Measurements from ENCODE around the gene ZFHX2.
"Not testable (repeated sequence)": the region's sequence is repeated elsewhere in the genome, so short reads cannot be mapped to it uniquely, and the experiment has no call there.

The ZFHX2 gene

DNA sequence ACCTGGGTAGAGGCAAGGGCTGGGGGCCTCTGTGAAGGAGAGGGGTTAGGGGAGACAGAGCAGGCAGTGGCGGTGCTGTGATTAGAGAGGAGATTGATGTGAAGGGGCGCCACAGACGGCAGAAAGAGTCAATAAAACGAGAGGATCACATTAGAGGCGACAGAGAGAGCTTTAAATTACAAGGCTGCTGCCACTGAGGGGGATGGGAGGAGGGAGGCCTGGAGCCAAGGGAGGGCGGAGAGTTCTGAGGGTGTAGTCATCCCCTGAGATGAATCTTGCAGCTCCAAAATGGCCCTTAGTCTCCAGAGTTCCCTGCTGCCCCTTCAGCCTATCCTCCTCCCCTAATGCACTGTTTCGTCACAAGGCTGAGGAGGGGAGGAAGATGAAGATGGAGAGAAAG lies 12.8 kb downstream of the ZFHX2 start:
- no peak for DNase-seq

DNA sequence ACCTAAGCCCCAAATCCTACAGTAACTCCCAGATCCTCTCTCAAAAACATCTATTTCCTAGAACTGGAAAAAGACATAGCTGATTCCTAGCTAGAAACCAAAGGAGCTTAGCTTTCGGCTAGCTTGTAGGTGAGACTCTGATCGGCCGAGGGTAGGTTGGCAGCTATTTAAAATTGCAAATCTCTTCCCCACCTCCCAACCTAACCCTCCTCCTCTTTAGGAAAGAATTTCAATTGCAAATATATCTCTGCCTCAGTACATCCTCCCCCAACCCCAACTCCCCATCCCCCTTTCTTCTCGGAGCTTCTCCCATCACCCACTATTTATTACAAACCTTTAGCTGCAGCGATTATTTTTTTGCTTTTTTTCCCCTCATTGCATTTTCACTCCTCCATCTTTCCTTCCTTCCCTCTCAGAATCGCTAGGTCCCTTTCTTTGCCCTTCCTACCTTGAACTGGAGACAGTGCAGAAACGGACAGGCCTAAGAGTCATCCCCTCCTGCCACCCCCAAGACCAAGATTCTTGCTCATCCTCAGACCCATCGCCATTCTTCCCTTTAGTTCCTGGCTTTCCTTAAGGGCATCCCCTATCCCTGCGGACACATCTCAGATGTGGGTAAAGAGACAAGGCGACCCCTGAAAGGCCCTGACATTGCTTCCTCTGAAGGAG lies 13.4 kb downstream of the ZFHX2 start:
- DNase-seq: no peak

DNA sequence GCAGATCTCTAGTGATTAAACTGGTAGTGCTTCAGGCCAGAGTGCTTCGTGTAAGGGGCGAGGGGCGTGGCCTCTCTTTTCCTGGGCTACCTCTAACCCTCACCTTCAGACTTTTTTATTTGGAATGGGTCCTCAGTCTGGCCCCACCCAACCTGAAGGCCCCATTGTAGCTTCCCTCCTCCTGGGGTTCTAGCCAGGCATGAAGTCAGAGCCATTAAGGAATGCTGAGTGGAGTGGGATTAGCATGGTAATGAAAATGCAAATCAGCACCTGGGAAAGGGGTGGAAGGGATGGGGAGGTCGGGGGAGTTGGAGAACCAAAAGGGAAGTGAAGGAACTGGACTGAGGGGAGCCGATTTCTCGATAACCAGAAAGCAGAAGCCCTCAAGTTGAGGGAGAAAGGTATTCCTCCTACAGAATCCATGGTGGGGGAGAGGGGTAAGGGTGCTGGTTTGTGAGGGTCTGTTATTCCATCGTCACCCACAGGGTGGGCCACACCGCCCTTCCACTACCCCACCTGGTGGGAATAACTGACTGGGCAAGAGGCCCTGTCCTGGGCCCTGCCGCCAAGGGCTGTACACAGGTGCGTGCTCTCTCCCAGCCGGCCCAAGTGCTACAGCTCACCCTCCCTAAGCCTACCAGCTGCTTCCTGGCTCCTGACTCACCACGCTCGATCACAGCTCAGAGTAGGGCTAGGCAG lies 14.1 kb downstream of the ZFHX2 start:
- peak; percentile 6 for DNase-seq

DNA sequence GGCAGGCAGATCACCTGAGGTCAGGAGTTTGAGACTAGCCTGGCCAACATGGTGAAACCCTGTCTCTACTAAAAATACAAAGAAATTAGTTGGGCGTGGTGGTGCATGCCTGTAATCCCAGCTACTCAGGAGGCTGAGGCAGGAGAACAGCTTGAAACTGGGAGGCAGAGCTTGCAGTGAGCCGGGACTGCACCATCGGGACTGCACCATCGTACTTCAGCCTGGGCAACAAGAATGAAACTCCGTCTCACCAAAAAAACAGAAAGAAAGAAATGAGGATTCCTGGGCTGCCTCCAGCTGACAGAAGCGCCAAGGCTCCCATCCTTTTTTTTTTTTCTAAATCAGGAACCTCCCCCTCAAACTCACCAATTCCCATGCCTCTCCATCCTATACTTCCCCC lies 14.7 kb downstream of the ZFHX2 start:
- not testable (repeated sequence) for DNase-seq

DNA sequence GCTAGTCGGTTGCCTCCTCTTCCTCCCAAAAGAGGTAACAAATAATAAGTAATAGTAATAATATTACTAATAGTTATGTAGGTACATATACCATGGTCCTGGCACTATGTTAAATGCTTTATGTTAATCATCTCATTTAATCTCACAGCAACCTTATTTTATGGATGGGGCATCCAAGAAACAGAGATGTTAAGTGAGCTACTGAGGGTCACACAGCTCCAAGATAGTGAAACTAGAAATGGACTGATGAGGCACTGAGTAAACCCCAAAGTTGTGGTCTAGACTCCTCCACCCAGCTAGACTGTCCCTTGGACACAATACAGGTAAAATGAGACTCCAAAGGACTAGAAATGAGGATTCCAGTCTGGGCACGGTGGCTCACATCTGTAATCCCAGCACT lies 15.1 kb downstream of the ZFHX2 start:
- DNase-seq: no peak

DNA sequence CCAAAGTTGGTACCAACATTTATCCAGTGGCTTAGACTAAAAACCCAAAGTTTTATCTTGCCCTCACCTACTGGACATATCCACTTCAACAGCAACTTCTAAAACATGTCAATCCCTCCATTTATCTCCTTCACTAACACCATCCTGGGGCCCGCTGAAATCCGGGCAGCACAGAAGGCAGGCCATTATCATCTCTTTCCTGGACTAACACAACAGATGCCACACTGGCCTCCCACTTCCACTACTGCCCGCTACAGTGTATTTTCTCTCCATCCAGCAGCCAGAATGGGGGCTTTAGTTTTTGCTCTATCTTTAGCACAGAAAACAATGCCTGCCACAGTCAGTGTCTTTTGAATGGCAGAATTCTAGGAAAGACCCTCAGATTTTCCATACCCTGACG lies 15.6 kb downstream of the ZFHX2 start:
- DNase-seq: no peak

DNA sequence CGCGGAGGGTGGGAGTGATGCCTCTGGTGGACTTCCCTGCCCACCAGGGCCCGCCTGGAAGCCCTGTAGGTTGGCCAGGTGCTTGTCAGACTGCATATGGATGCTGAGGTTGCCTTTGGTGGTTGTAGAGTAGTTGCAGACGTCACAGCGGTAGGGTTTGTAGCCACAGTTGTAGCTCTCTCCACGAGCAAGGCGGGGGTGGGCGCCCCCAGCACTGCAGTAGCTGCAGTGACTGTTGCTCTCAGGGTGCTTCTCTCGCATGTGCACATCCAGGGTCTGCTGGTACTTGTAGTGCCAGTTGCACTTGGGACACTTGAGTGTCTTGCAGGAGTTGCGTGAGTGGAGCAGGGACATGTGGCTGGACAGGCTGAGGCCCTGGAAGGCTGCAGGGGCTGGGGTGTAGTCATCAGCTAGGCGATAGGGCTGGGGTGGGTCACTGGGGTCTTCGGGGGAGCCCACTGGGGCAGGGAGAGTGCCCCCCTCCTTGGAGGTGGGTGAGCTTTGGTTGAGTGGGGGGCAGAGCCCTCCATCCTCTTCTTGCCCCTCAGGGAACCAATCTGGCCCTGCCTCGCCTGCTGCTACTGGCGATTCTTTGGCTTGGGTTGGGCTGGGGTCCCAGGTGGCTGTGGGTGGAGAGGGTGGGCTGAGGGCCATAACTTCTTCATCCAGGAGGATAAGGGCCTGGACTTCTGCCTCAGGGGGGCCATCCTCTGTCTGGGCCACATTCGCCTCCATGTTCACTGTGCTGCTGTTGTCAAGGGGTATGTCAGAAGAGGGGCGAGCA lies 17.7 kb downstream of the ZFHX2 start:
- DNase-seq: no peak

DNA sequence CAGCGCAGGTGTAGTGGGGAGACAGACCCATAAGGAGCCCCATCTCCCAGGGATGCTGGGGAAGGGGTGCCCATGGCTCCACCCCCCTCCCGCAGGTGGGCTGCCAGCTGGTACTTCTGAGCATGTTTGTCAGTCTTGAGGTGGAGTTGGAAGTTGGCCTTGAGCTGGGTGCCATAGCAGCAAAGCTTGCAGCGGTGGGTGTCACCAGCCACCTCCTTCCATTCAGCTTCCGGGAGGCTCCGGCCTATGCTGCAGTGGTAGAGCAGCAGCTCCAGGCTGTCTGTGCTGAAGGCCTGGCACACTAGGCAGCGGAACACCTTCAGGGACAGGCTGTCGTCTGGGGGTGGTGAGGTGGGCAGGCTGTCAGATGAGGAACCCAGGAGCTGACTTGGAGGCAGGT lies 18.9 kb downstream of the ZFHX2 start:
- no peak for DNase-seq

DNA sequence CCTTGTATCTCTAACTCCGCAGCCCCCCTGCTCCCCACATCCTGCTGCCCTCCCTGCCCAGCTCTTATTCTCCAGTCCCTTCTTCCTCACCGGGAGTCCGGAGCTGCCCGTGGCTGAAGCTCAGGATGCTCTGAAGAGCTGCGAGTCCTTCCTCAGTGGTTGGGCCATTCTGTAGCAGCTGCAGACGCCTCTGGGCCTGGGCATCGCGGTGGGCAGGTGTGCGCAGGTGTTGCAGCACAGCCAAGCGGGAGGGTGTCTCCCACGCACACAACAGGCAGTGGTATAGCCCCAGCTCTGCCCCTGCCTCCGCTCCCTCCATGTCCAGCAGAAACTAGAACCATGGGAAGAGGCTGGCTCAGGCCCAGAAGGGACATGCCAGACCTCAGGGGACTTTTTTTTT lies 20.2 kb downstream of the ZFHX2 start:
- DNase-seq: no peak

DNA sequence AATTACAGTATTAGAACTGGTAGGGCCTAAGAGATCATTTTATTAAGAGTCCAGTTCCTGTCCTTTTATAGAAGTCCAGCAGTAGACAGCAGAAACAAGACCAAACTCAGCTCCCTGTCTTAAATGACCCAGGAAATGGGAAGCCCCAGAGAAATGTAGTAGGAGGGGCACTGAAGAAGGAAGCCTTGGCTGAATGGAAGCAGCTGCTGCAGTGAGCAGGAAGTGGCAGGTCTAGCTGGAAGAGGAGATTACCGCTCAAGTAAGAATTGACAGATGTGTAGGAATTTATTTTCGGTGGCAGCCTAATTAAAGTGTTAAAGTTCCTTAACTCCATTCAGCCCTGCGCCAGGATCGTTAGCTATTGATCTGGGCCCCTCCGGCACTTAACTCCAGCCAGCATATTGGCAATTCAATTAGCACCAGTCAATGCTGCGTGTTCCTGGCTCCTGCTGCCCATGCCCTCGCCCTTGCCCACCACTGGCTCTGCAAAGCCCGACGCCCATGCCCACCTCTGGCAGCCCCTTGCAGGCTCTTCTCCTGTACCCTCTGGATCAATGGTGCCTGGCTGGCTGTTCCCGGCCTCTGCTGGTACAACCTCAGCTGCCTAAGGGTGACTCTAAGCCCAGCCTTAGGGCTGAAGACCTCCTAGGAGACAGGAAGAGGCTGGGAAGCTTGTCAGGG lies 21.1 kb downstream of the ZFHX2 start:
- DNase-seq: no peak

DNA sequence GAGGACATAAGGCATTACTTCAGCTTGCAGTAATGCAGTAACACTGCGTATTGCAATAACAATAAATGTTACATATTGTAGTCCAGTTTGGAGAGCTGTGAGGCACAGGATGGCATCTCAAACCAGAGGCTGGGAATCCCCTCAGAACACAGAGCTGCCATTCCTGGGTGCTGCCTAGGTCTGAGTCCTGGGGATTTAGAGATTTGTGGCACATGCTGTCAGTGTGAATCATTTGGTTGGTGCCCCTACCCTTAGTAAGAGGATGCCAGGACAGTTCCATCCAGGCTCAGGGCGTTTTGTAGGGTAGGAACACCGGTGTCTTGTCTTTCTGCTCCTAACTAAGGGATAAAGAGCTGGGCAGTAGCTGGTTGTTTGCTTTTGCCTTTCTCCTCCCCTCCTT lies 22.5 kb downstream of the ZFHX2 start:
- no peak for DNase-seq

DNA sequence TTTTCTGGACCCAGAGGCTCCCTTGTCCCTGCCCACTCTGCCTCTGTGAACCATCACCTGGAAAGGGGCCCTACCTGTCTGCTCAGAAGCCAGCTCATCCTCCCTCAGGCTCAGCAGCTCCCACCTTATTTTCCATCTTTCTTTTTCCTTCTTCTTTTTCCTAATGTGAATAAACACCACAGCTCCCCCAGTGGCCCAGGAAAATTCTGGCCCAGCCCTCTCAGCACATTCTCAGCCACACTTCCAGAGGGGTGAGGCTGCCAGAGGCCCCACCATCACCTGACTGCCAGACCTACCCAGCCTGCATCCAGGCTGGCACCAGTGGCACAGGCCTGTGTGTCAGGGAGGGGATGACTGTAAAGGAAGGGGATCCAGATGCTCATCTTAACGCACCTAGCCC lies 23.0 kb downstream of the ZFHX2 start:
- DNase-seq: no peak

DNA sequence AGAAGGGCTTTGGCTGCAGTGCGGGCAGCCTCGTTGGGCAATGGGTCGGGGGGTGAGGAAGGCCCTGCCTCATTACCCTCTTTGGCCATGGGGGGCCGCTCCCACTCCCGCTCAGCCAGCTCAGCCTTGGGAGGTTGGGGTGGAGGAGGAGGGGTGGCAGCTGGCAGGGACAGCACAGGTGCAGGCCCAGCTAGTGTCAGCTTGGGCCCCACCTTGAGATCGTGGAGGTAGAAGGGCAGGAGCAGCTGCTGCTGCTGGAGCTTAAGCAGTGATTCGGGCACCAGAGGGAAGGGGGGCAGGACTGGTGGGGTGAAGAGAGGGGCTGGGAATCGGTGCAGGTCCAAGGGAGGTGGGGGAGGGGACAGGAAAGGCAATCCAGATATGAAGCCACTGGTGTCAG lies 26.0 kb downstream of the ZFHX2 start:
- DNase-seq: no peak

DNA sequence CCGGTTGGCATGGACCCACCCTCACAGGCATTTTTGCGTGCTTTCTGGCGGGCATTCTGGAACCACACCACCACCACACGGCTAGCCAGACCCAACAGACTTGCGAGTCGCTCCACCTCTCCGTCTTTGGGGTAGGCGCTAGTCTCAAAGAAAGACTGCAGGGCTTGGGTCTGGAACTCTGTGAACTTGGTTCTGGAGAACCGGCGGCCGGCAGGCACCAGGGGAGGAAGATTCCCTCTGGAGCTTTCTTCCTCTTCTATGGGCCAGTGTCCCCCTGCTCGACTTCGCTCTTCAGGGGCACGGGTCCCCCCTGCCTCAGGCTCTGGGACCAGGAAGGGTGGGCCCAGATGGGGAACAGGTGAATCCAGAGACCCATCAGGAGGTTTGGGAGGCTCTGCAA lies 26.6 kb downstream of the ZFHX2 start:
- DNase-seq: no peak

DNA sequence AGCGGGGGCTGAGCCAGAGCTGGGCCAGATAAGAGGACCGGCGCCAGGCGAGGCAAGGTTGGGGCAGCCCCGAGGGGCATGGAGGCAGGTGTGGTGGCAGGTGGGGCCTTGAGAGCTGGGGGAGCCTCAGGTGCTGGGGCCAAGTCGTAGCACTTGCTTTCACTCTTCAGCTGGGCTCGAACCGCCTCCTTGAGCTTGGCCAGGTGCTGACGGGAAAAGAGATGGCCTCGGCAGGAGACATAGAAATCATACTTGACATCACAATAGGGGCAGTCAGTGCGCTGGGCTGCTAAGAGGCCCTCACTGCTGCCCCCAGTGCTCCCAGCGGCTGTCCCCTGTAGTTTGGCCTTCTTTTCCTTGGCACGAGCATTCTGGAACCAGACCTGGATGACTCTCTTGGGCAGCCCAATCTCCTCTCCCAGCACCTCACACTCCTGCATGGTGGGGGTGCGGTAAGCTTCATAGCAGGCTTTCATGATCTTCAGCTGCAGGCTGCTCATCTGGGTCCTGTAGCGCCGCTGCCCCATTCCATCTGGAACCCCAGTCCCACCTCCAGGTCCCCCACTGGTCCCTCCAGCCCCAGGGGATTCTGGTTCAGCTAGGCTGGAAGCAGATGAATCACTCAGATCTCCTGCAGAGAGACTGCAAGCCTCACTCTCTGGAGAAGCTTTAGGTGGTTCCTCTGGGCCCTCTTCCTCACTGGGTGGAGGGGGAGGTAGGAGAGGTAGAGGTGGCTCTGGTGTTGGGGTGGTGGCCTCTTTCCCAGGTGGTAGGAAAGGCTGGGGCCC lies 28.1 kb downstream of the ZFHX2 start:
- DNase-seq: no peak

DNA sequence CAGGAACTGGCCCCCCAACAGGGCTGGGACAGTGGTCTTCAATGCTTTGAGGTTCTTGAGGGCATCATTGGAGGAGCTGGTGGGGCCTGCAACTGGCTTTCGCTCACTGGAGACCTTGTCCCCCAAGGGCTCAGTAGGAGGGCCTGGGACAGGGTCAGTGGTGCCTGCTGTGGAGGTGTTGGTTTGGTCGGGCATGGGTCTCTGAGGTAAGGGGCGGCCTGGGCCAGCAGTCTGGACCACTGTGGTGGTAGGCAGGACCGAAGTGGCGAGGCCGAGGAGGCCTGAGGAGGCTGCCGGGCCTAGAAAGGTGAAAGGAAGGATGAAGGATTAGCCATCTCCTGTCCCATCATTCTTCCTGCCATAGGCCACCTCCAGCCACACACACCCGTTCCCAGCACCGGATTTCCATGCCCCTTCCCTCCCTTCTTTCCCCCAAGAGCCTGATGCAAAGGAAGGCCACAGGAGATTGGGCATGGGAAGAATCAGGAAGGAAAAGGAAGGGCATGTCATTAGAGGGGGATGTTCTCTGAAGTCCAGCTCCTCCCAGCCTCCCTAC lies 28.8 kb downstream of the ZFHX2 start:
- no peak for DNase-seq

DNA sequence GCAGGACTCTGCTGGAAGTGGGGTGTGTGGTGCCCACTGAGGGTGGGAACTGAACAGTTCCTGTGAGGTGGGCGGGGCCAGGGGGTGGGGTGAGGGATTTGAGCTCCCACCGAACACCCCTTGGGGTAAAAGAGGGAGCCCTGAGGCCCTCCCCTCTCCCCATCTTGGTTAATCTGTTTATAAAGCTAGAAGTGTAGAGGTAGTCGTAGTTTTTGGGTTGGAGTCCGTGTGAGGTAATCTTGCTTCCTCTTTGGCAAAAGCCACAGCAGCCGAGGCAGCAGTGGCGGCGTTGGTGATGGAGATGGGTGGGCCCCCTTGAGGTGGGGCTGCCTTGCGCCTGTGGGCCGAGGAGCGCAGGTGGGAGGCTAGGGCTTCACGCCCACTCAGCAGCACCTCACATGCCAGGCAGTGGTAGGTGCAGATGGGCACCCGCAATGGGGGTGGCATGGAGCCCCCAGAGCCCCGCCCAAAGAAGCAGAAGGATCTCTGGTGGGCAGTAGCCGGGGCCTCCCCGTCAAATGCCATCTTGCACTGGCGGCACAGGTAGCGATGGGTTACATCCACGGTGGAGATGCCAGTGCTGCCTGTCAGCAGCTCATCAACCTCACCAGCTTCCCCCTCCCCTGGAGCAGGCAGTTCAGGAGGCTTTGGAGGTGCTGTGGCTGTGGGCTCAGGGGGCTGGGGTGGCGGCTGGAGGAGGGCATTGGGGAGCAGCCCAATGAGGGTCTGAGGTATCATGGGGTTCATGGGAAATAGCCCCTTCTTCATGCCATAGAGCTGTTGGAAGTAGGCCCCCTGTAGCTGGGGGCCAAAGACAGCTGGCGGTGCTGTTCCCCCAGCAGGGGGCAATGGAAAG lies 29.6 kb downstream of the ZFHX2 start:
- DNase-seq: no peak

DNA sequence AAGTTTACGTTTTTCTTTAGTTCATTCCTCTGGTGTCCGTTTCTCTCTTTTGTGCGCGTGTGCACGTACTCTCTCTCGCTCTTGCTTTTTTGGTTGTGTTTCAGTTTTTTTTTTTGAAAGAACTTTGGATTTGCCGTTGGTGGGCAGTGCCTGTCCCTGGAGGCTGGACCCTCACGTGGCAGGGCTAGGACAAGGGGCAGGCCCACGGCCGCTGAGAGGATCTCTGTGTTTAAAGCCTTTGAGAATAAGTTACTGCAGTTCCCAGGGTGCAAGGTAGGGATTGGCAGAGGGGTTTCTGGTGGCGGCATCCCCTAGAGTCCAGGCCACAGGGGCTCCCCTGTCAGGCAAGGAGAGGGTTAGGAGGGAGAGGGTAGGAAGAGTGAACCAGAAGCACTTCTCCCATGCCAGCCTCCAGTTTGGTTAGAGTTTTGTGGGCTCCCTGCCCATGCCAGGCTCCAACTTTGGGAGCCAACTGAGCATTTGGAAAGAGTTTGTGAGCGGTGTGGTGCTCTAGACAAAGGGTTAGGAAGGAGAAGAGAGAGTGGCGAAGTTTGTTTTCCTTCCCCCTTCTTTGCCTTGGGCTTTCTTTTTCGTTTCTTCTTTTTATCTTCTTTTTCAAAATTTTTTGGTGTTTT lies 30.5 kb downstream of the ZFHX2 start:
- no peak for DNase-seq

DNA sequence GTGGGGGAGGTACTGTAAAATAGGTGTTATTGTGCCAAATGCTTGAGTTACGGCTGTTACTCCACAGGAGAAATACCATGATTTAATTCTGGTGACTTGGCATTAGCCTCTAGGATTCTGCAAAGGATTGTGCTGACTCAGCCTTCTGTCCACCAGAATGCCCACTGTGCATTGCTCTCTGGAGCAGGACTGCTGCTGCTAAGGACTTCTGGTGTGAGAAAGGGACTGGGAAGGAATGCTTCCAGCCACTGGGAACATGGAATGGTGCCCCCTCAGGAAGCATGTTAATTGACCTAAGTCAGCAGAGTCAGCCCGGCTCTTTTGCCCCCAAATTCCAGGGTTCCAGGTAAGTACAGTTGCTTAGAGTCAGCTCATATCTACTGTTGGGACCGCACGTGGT lies 32.9 kb downstream of the ZFHX2 start:
- DNase-seq: no peak

DNA sequence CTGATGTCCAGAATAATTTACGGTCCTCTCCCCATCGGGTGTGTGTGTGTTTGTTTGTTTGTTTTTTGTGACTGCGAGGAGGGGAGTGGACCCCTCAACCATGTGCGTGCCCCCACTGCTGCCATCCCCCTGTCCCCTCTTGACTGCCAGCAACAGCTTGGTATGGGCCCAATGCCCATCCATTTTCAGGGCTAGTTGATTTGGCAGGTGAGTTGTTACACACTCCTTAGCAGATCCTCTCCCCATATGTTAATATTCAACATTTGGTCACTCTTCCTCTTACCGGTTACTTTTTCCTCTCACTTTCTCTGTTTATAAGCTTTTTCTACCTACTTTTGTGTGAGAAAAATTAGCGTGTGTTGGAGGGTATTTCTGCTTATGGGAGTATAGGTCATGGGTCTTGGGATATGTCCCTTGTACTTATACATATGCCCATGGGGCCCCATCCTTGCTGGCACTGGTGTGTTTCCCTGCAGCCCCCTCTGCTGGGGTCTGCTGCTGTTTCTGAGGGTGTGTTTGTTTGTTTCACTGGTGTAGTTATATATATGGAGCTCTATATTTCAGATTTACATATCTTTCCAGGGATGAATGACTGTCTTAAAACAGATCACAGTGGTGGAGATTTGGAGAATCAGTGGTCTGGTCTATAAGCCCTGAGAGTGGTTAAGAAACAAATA lies 33.8 kb downstream of the ZFHX2 start:
- no peak for DNase-seq

DNA sequence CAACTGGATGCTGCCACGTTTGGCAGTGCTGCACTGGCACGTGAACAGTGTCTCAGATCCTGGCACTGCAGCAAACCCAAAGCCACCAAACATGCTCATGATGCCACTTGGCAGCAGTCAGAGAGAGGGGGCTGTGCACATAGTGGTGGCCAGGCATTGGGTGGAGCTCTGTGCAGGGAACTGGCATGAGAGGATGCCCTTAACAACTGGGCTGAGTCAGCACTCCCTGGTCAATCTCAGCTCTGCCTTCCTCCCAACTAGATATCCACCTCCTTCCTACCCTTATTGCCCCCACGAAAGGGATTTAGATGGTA lies 37.0 kb downstream of the ZFHX2 start:
- DNase-seq: no peak

Data from DMS 273 treated with DMSO at 0.1 percent for 48 hours (cell line).